SK-N-MC (cell line): ENCODE data around the gene KCNQ1OT1.

ENCODE experiments used
- EZH2 ChIP-seq: fragments of 200-600 bp; sonication (generic); IDR thresholded peaks from one replicate; pipeline ENCODE4 v1.6.1; 2017; ENCODE audit warnings: antibody characterized with exemption
- FOXP2 ChIP-seq: optimal IDR thresholded peaks from 2 replicates; pipeline ENCODE3; 2011; ENCODE audit warnings: mild to moderate bottlenecking, moderate library complexity; ENCODE audit not compliant: insufficient read depth; ENCODE audit errors: extremely low read length, control extremely low read depth
- POLR2AphosphoS5 ChIP-seq: IDR thresholded peaks from 2 replicates; pipeline ENCODE4 v1.6.1; 2012; ENCODE audit warnings: mild to moderate bottlenecking, low read depth, low read length, borderline replicate concordance

DNA sequence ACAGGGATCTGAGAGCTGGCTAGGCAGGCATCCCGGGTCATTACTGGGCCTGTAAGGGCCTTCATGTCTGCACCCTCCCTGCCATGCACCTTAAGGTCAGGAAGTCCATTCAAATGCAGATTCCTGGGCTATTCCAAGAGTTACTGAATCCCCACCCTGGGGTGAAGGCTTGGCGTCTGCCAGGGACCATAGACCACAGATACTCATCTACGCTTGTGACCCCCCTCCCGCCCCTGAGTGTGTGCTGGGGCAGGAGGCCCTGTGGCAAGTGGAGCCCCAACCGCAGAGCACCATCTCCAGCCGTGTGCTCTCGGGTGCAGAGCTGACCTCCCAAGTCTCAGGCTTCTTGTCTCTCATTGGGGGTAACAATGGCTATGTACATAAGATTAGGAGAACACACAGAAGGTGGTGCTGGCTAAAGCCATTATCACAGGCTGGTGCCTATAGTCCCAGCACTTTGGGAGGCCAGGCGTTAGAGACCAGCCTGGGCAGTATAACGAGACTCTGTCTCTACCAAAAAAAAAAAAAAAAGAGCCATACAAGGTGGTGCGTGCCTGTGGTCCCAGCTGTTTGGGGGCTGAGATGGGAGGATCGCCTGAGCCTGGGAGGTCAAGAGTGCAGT is 19.1 kb upstream of the KCNQ1OT1 start:
- TF ChIP-seq POLR2AphosphoS5 (no peak), EZH2 (no peak), FOXP2 (no peak)
